ENCODE measurements around the gene SCN4A.

DNA sequence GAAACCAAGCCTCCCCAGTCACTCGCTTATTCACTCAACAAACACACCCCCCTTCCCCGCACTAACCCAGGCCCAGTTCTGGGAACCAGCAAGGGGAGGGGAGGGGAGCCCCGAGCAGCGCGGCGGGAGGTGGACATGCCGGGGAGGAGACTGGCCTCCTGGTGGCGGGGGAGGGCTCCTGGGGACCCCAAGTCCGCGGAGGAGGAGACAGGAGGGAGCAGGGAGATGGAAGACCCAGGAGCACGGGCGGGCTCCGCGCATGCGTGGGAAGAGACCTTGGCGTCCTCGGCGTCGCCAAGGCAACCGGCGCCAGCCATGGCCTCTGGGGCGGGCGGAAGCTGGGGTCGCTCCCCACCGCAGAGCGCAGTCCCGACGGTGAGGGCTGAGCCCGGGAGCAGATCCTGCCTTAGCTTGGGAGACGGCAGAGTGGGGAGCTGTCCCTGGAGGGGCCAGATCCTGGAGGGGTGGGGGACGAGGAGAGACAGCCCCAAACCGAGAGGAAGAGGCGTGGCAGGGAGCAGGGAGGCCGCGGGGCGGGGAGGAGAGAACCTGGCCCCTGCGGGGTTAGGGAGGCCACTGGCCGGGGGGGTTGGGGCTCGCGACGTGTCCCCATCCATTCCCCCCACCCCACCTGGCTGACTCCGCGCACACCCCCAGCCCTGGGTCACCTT lies 25.5 kb upstream of the SCN4A start, which contains the start of gene PRR29:
- TF ChIP-seq, protein P1, sequence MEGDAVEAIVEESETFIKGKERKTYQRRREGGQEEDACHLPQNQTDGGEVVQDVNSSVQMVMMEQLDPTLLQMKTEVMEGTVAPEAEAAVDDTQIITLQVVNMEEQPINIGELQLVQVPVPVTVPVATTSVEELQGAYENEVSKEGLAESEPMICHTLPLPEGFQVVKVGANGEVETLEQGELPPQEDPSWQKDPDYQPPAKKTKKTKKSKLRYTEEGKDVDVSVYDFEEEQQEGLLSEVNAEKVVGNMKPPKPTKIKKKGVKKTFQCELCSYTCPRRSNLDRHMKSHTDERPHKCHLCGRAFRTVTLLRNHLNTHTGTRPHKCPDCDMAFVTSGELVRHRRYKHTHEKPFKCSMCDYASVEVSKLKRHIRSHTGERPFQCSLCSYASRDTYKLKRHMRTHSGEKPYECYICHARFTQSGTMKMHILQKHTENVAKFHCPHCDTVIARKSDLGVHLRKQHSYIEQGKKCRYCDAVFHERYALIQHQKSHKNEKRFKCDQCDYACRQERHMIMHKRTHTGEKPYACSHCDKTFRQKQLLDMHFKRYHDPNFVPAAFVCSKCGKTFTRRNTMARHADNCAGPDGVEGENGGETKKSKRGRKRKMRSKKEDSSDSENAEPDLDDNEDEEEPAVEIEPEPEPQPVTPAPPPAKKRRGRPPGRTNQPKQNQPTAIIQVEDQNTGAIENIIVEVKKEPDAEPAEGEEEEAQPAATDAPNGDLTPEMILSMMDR (IDR thresholded peaks at IDR 0.05; ENCODE audit: insufficient read depth, low read depth, low read length) = no peak
- no peak for TF ChIP-seq EZH2 (IDR thresholded peaks at IDR 0.05; ENCODE audit: insufficient read depth, low read length)

Measured in astrocyte (in vitro differentiated cells and primary cell).